IMR-90 (cell line): ENCODE data around the gene KLRC3. TPM values are rescaled to one million over a fixed set of nuclear protein-coding genes. Genes with fewer than 3 reads are reported as not detected.

Experiments used
- ATAC-seq: fragments of 200-7000 bp; cut with Tn5 transposase; 2 replicates; pipeline ENCODE4 v1.9.1; 2020; ENCODE audit warnings: low read depth, mild to moderate bottlenecking, moderate library complexity
- BruUV-seq: library from RNA; stranded (reverse); fragments of 400-500 nt; replicated peaks from 2 replicates; lab custom pipeline; 2021; lab: Mats Ljungman, UMichigan
- CTCF ChIA-PET: fragments of 300-600 bp; formaldehyde crosslinking; extraction: SDS; loops from one replicate; lab custom pipeline; 2021; ENCODE audit warnings: antibody characterized with exemption; lab: Yijun Ruan, JAX
- POLR2A ChIA-PET: fragments of 300-600 bp; sonication (Branson Sonifier 250); formaldehyde crosslinking; loops from one replicate; lab custom pipeline; 2022; ENCODE audit warnings: antibody characterized with exemption; ENCODE audit not compliant: unreplicated experiment; lab: Charles Lee
- DNase-seq: peaks from one replicate; pipeline ENCODE4 v3.0.0; 2013
- H2AFZ ChIP-seq: replicated peaks from 2 replicates; pipeline ENCODE3; 2013; ENCODE audit warnings: low read length, mild to moderate bottlenecking; ENCODE audit not compliant: poor library complexity
- H2AK5ac ChIP-seq: 2 replicates; pipeline ENCODE4 v1.6.1; 2013; ENCODE audit warnings: low read depth, low read length, inconsistent platforms
- H2AK9ac ChIP-seq: replicated peaks from 2 replicates; pipeline ENCODE3; 2013; ENCODE audit warnings: mild to moderate bottlenecking, low read depth, low read length, moderate library complexity; ENCODE audit not compliant: poor library complexity
- H2BK120ac ChIP-seq: 2 replicates; pipeline ENCODE4 v1.6.1; 2013; ENCODE audit warnings: low read depth, low read length, inconsistent platforms
- H2BK15ac ChIP-seq: 3 replicates; pipeline ENCODE4 v1.6.1; 2013; ENCODE audit warnings: low read depth, low read length, inconsistent platforms
- H2BK20ac ChIP-seq: 2 replicates; pipeline ENCODE4 v1.6.1; 2013; ENCODE audit warnings: low read depth, mild to moderate bottlenecking, inconsistent platforms, low read length, moderate library complexity
- H2BK5ac ChIP-seq: 2 replicates; pipeline ENCODE4 v1.6.1; 2013; ENCODE audit warnings: mild to moderate bottlenecking, low read depth, low read length, inconsistent platforms; ENCODE audit not compliant: poor library complexity, severe bottlenecking
- H3K14ac ChIP-seq: replicated peaks from 2 replicates; pipeline ENCODE4 v1.6.1; 2013; ENCODE audit warnings: low read depth, low read length, inconsistent platforms
- H3K18ac ChIP-seq: 2 replicates; pipeline ENCODE4 v1.6.1; 2013; ENCODE audit warnings: low read depth, low read length, control low read depth
- H3K23ac ChIP-seq: 2 replicates; pipeline ENCODE4 v1.6.1; 2013; ENCODE audit warnings: low read depth, low read length, inconsistent platforms
- H3K27ac ChIP-seq: 2 replicates; pipeline ENCODE4 v1.5.1; 2013; ENCODE audit warnings: mild to moderate bottlenecking, control low read depth, low read length; ENCODE audit not compliant: insufficient read depth
- H3K27me3 ChIP-seq: 2 replicates; pipeline ENCODE4 v1.6.1; 2013; ENCODE audit warnings: low read length; ENCODE audit not compliant: control insufficient read depth, insufficient read depth
- H3K36me3 ChIP-seq: 2 replicates; pipeline ENCODE4 v1.6.1; 2013; ENCODE audit warnings: low read length, mixed read lengths; ENCODE audit not compliant: control insufficient read depth, insufficient read depth
- H3K4ac ChIP-seq: 2 replicates; pipeline ENCODE4 v1.6.1; 2013; ENCODE audit warnings: low read depth, low read length, inconsistent platforms
- H3K4me1 ChIP-seq: 2 replicates; pipeline ENCODE4 v1.6.1; 2013; ENCODE audit warnings: low read length, mixed read lengths; ENCODE audit not compliant: control insufficient read depth, insufficient read depth
- H3K4me2 ChIP-seq: 2 replicates; pipeline ENCODE4 v1.6.1; 2013; ENCODE audit warnings: low read depth, mild to moderate bottlenecking, control low read depth, low read length, moderate library complexity
- H3K4me3 ChIP-seq: 2 replicates; pipeline ENCODE4 v1.5.1; 2013; ENCODE audit warnings: low read depth, mild to moderate bottlenecking, control low read depth, low read length, moderate library complexity; ENCODE audit not compliant: insufficient read depth
- H3K56ac ChIP-seq: 2 replicates; pipeline ENCODE4 v1.6.1; 2013; ENCODE audit warnings: low read length, inconsistent platforms; ENCODE audit not compliant: insufficient read depth; ENCODE audit errors: extremely low read depth
- H3K79me1 ChIP-seq, 2 experiments: 2 replicates each; pipeline ENCODE4 v1.6.1; 2013; ENCODE audit warnings: low read length in 2 of 2, inconsistent platforms in 1 of 2, low read depth in 1 of 2
- H3K9ac ChIP-seq: 2 replicates; pipeline ENCODE4 v1.6.1; 2013; ENCODE audit warnings: low read depth, low read length, control low read depth
- H3K9me1 ChIP-seq: 2 replicates; pipeline ENCODE4 v1.6.1; 2013; ENCODE audit warnings: low read length, inconsistent platforms; ENCODE audit not compliant: insufficient read depth
- H3K9me3 ChIP-seq: 2 replicates; pipeline ENCODE4 v1.6.1; 2013; ENCODE audit warnings: low read length; ENCODE audit not compliant: control insufficient read depth, insufficient read depth
- H4K20me1 ChIP-seq: 2 replicates; pipeline ENCODE4 v1.6.1; 2013; ENCODE audit warnings: low read length, inconsistent platforms; ENCODE audit not compliant: insufficient read depth
- H4K5ac ChIP-seq: 2 replicates; pipeline ENCODE4 v1.6.1; 2013; ENCODE audit warnings: mild to moderate bottlenecking, low read depth, low read length, control low read depth
- H4K8ac ChIP-seq, 2 experiments: 2 replicates each; pipeline ENCODE4 v1.6.1; 2013; ENCODE audit warnings: low read depth in 2 of 2, low read length in 2 of 2, control low read depth in 1 of 2, inconsistent platforms in 1 of 2
- H4K91ac ChIP-seq: 2 replicates; pipeline ENCODE4 v1.6.1; 2013; ENCODE audit warnings: low read depth, low read length, inconsistent platforms; ENCODE audit not compliant: insufficient read depth
- CHD1 ChIP-seq: IDR thresholded peaks from 2 replicates; pipeline ENCODE4 v1.6.1; 2012; ENCODE audit warnings: low read depth, low read length, improper control_type of control experiment
- ELK1 ChIP-seq: fragments of 150-350 bp; IDR thresholded peaks from 2 replicates; pipeline ENCODE4 v1.6.1; 2016; ENCODE audit warnings: low read depth, mild to moderate bottlenecking, low read length, moderate library complexity, borderline replicate concordance
- FOS ChIP-seq: fragments of 150-350 bp; IDR thresholded peaks from 2 replicates; pipeline ENCODE4 v1.6.1; 2016; ENCODE audit warnings: low read depth, low read length
- MAFK ChIP-seq: IDR thresholded peaks from 2 replicates; pipeline ENCODE4 v1.6.1; 2012; ENCODE audit warnings: low read depth, low read length, improper control_type of control experiment
- MXI1 ChIP-seq: IDR thresholded peaks from 2 replicates; pipeline ENCODE4 v1.6.1; 2012; ENCODE audit warnings: low read depth, mild to moderate bottlenecking, low read length, moderate library complexity, borderline replicate concordance
- RCOR1 ChIP-seq: IDR thresholded peaks from 2 replicates; pipeline ENCODE4 v1.6.1; 2012; ENCODE audit warnings: mild to moderate bottlenecking, low read length, improper control_type of control experiment; ENCODE audit not compliant: insufficient replicate concordance
- RFX5 ChIP-seq: IDR thresholded peaks from 2 replicates; pipeline ENCODE4 v1.8.0; 2012; ENCODE audit warnings: low read depth, mild to moderate bottlenecking, low read length, moderate library complexity
- SMC3 ChIP-seq: fragments of 150-350 bp; IDR thresholded peaks from 2 replicates; pipeline ENCODE4 v1.6.1; 2016; ENCODE audit warnings: low read depth, mild to moderate bottlenecking, antibody characterized with exemption, low read length, moderate library complexity
- USF2 ChIP-seq: fragments of 150-350 bp; IDR thresholded peaks from 2 replicates; pipeline ENCODE4 v1.6.1; 2017; ENCODE audit warnings: mild to moderate bottlenecking, antibody characterized with exemption, low read length, low read depth
- WGBS, 2 experiments: methylation state at CpG; one replicate each; pipeline versions ENCODE4 v1.1.5 to v1.1.7; 2013; ENCODE audit warnings: missing lambda C conversion rate in 2 of 2; ENCODE audit not compliant: insufficient read length in 1 of 2; ENCODE audit errors: extremely low coverage in 2 of 2; 5-methylcytosine and 5-hydroxymethylcytosine counted together
- dilution Hi-C: fragments of 300-500 bp; cut with HindIII; formaldehyde crosslinking; loops from one replicate; pipeline ENCODE4 v1.14.3; 2018; ENCODE audit warnings: low sequenced_read_pairs; ENCODE audit not compliant: unreplicated experiment
- in situ Hi-C: fragments of 300-500 bp; cut with MboI; formaldehyde crosslinking; loops from 3 replicates; pipeline ENCODE4 v1.14.3; 2019; ENCODE audit warnings: low sequenced_read_pairs, inconsistent platforms, mixed read lengths
- intact Hi-C: fragments of 100-400 bp; cut with micrococcal nuclease; formaldehyde crosslinking; loops from 2 replicates; pipeline ENCODE4 v1.10.0; 2022
- polyA plus RNA-seq, 3 experiments: library from polyadenylated mRNA; depleted of rRNA; stranded (reverse); fragments of >200 nt; gene quantifications; 2 replicates each; pipeline ENCODE4 v1.2.3, GENCODE V29; 2012; ENCODE audit warnings: low replicate concordance in 1 of 3
- total RNA-seq: library from RNA; depleted of rRNA; stranded (reverse); fragments of >200 nt; gene quantifications from 2 replicates; pipeline ENCODE4 v1.2.3, GENCODE V29; 2012

Gene KLRC3
- total and polyA plus RNA-seq, 2 of the 4 experiments (the other 2 are of a cell fraction) = not detected

DNA sequence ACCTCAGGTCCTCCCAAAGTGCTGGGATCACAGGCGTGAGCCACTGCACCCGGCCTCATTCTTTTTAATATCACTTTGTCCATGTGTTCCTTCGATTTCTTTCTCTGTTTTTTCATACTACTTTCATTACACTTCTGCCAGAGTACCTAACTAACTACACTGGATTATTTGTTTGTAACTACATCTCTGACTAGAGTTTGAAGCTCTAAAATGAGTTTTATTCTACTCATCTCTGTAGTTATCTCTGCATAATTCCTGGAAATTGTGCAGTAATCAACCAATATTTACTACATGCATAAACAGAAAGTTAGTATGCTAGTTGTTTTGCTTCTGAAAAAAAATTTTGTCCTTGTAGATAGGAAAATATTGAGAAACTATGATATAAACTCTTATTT, 45.8 kb downstream of the KLRC3 start:
- Histone ChIP-seq H4K20me1 (no peaks in the 10 kb centered on the region), H3K9me3 (no peaks in the 10 kb centered on the region), H3K9ac (no peak overlapping the region), H2BK120ac (no peak overlapping the region), H3K4me1 (no peaks in the 10 kb centered on the region), H3K36me3 (no peaks in the 10 kb centered on the region), H3K18ac (no peak overlapping the region), H3K4me3 (no peak overlapping the region), H3K4ac (no peak overlapping the region), H2BK20ac (no peak overlapping the region), H2AK9ac (no peak overlapping the region), H3K27me3 (no peaks in the 10 kb centered on the region), H2BK5ac (no peak overlapping the region), H2AK5ac (no peak overlapping the region), H3K56ac (no peak overlapping the region), H3K14ac (no peak overlapping the region), H3K9me1 (no peaks in the 10 kb centered on the region), H4K91ac (no peak overlapping the region), H3K4me2 (no peak overlapping the region), H4K5ac (no peak overlapping the region), H2AFZ (no peak overlapping the region), H2BK15ac (no peak overlapping the region), H3K27ac (no peak overlapping the region), H4K8ac (no peak overlapping the region), H3K79me1 (no peaks in the 10 kb centered on the region), H3K23ac (no peak overlapping the region)
- BruUV-seq = no TSS peak
- ChIA-PET CTCF (no interaction called here), POLR2A (no interaction called here)
- WGBS, 2 experiments = 100% methylated on average over 2 of the region's 3 CpGs; no CpG with 5 or more reads in 1 of the 2 experiments
- in situ Hi-C loops = no loop called here
- dilution Hi-C loops = no loop called here
- intact Hi-C loops = no loop called here
- DNase-seq (no peak), ATAC-seq (no peak)
- TF ChIP-seq RFX5 (no peak), CHD1 (no peak), MXI1 (no peak), MAFK (no peak), RCOR1 (no peak), ELK1 (no peak), USF2 (no peak), SMC3 (no peak), FOS (no peak)
